Measurements from ENCODE around the gene HRG.
"Not testable (repeated sequence)": the region's sequence is repeated elsewhere in the genome, so short reads cannot be mapped to it uniquely, and the experiment has no call there.

HRG gene

DNA sequence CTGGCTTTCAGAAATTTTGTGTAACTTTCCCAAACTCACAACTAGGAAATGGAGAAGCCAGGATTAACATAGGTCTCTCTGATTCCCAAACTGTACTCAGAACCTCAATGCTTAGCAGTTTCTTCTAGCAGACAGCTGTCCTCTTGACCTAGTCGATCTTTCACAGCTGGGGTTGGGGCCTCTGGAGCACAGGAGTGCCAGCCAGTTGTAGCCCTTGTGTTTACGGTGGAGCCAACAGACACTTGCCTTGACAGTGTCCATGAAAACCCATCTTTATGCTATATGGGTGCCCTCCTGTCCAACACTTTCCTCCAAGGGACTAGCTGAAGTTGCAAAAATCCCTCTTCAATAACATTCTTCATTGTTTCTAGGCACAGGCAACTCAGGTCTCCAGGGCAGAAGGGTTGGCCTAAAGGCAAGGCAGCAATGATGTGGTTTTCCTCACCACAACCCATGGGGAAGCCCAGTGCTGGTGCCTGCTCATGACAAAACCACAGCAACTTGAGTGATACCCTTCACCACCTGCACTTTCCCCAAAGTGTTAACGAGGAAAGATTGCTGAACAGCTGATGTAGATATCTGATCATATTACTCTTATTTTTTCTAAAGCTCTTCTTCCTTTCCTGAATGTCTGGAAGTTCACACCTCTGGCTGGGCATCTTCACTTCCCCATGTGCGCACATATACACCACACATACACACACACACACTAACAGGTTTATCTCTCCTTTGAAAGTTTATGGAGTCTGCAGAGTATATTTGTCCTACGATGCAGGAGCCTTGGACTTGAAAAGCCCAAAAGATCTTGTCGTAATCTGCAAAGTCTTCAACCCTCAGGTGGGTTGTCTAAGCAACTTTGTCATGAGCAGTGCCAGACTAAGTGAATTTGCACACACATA, 40.3 kb downstream of the HRG start:
- Histone ChIP-seq H3K9me3 (ENCODE audit: low read length) (no peaks in the 10 kb centered on the region), H3K79me2 (ENCODE audit: insufficient read depth, low read length) (no peaks in the 10 kb centered on the region), H3K36me3 (ENCODE audit: insufficient read depth, low read length) (no peaks in the 10 kb centered on the region), H4K20me1 (ENCODE audit: insufficient read depth, low read length) (no peaks in the 10 kb centered on the region), H3F3A (ENCODE audit: insufficient read depth, low read length) (no peaks in the 10 kb centered on the region), H3K9me2 (ENCODE audit: low read depth, low read length) (no peaks in the 10 kb centered on the region), H3K4me3 (ENCODE audit: low read depth, low read length, poor library complexity, severe bottlenecking) (no peak overlapping the region), H3K27ac (ENCODE audit: low read depth, low read length, poor library complexity, severe bottlenecking) (no peak overlapping the region), H3K4me2 (ENCODE audit: low read length) (no peak overlapping the region), H2AFZ (ENCODE audit: low read length) (no peak overlapping the region), H3K4me1 (ENCODE audit: insufficient read depth, low read length, severe bottlenecking) (no peaks in the 10 kb centered on the region), H3K27me3 (ENCODE audit: insufficient read depth, low read length) (peaks cover 4% of the 10 kb centered on the region; the same call in 1 of the 2 replicates), H3K9ac (ENCODE audit: low read length) (no peak overlapping the region)
- TF ChIP-seq, protein P1, sequence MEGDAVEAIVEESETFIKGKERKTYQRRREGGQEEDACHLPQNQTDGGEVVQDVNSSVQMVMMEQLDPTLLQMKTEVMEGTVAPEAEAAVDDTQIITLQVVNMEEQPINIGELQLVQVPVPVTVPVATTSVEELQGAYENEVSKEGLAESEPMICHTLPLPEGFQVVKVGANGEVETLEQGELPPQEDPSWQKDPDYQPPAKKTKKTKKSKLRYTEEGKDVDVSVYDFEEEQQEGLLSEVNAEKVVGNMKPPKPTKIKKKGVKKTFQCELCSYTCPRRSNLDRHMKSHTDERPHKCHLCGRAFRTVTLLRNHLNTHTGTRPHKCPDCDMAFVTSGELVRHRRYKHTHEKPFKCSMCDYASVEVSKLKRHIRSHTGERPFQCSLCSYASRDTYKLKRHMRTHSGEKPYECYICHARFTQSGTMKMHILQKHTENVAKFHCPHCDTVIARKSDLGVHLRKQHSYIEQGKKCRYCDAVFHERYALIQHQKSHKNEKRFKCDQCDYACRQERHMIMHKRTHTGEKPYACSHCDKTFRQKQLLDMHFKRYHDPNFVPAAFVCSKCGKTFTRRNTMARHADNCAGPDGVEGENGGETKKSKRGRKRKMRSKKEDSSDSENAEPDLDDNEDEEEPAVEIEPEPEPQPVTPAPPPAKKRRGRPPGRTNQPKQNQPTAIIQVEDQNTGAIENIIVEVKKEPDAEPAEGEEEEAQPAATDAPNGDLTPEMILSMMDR (IDR thresholded peaks at IDR 0.05; ENCODE audit: low read length), result no peak
- no peak for TF ChIP-seq EZH2 (IDR thresholded peaks at IDR 0.05; ENCODE audit: borderline replicate concordance, low read length)

DNA sequence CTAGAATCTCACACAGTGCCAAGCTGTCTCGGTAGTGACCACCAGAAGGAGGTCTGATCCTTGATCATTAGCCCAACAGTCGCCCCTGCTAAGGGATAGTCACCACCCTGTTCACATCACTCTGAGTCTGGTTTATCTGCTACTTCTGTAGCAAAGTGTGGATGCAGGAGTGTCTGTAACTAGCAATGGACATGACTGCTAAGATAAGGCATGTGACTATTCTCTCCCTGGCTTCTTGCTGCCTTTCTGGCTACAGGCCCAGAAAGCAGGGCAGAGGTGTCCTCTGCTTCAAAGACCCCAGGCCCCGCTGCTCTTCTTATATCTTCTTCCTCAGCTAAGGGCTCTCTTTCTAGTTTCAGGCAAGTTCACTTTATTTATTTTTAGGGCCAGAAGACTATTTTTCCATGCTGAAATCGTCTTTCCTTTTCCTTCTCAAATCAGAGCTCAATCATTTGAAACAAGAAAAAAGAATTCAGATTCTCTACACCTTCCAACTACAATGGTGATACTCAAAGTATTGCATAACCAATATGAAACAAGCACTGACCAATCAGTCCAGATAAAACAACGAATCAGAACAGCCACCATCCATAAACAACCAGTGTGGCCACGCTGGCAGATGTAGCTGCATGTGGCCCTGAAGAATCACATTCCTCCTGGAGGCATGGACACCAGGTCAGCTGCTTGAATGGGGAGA, 43.3 kb downstream of the HRG start:
- Histone ChIP-seq H3K4me1 (ENCODE audit: insufficient read depth, low read length, severe bottlenecking) (no peaks in the 10 kb centered on the region), H3K79me2 (ENCODE audit: insufficient read depth, low read length) (no peaks in the 10 kb centered on the region), H3K36me3 (ENCODE audit: insufficient read depth, low read length) (no peaks in the 10 kb centered on the region), H3K4me3 (ENCODE audit: low read depth, low read length, poor library complexity, severe bottlenecking) (no peak overlapping the region), H3K27ac (ENCODE audit: low read depth, low read length, poor library complexity, severe bottlenecking) (no peak overlapping the region), H3K9ac (ENCODE audit: low read length) (no peak overlapping the region), H4K20me1 (ENCODE audit: insufficient read depth, low read length) (no peaks in the 10 kb centered on the region), H3K4me2 (ENCODE audit: low read length) (no peak overlapping the region), H3K27me3 (ENCODE audit: insufficient read depth, low read length) (peaks cover 4% of the 10 kb centered on the region; the same call in 1 of the 2 replicates), H2AFZ (ENCODE audit: low read length) (no peak overlapping the region), H3K9me2 (ENCODE audit: low read depth, low read length) (no peaks in the 10 kb centered on the region), H3F3A (ENCODE audit: insufficient read depth, low read length) (no peaks in the 10 kb centered on the region), H3K9me3 (ENCODE audit: low read length) (no peaks in the 10 kb centered on the region)
- no peak for TF ChIP-seq EZH2 (IDR thresholded peaks at IDR 0.05; ENCODE audit: borderline replicate concordance, low read length)
- TF ChIP-seq, protein P1 (IDR thresholded peaks at IDR 0.05; ENCODE audit: low read length), result no peak

DNA sequence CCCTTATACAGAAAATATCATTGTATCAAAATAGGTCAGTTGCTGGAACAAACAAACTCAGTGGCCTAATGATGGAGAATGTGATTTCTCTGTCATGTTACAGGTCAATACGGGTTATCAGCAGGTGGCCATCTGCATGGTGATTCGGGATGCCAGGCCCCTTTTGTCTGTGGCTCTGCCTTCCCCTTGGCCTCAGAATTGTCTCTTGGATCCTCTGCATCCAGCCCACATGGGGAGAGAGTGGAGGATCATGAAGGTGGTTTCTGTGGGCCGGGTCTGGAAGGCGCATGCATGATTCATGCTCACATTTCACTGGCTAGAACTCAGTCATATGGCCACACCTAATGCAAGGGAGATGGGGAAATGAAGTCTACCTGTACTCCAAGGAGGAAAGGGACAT, 44.9 kb downstream of the HRG start:
- H3F3A ChIP-seq (ENCODE audit: insufficient read depth, low read length); H3K4me2 ChIP-seq (ENCODE audit: low read length); H3K27me3 ChIP-seq (ENCODE audit: insufficient read depth, low read length); H3K9me3 ChIP-seq (ENCODE audit: low read length); H3K36me3 ChIP-seq (ENCODE audit: insufficient read depth, low read length); H3K9ac ChIP-seq (ENCODE audit: low read length); H3K79me2 ChIP-seq (ENCODE audit: insufficient read depth, low read length); H3K9me2 ChIP-seq (ENCODE audit: low read depth, low read length); H3K4me3 ChIP-seq (ENCODE audit: low read depth, low read length, poor library complexity, severe bottlenecking); H2AFZ ChIP-seq (ENCODE audit: low read length); H3K4me1 ChIP-seq (ENCODE audit: insufficient read depth, low read length, severe bottlenecking); H3K27ac ChIP-seq (ENCODE audit: low read depth, low read length, poor library complexity, severe bottlenecking); H4K20me1 ChIP-seq (ENCODE audit: insufficient read depth, low read length): not testable (repeated sequence)
